ENCODE data around the gene INTS15.

Gene INTS15

GRCh38 chr7:6647541-6647940 is 57.7 kb downstream of the INTS15 start:
- no peak for TF ChIP-seq CTCF (conservative IDR thresholded peaks at IDR 0.05; ENCODE audit: low read length)
- TF ChIP-seq EZH2phosphoT487 (IDR thresholded peaks at IDR 0.05; ENCODE audit: borderline replicate concordance): no peak
- H3K9me2 ChIP-seq (replicated peaks; ENCODE audit: low read depth, low read length): no peaks in the 10 kb centered on the region
- no peak overlapping the region for H2AFZ ChIP-seq (ENCODE audit: low read length)
- no peaks in the 10 kb centered on the region for H3F3A ChIP-seq (ENCODE audit: low read depth)
- H3K36me3 ChIP-seq (ENCODE audit: insufficient read depth, low read length): peaks cover 51% of the 10 kb centered on the region; the same call in 1 of the 2 replicates
- H3K79me2 ChIP-seq (ENCODE audit: insufficient read depth, low read length): peaks cover 15% of the 10 kb centered on the region; the same call in 1 of the 2 replicates
- no peaks in the 10 kb centered on the region for H3K9me3 ChIP-seq (ENCODE audit: insufficient read depth, low read depth, low read length)
- H3K4me2 ChIP-seq (ENCODE audit: low read depth, low read length, poor library complexity, severe bottlenecking): no peak overlapping the region
- no peaks in the 10 kb centered on the region for H3K4me1 ChIP-seq (ENCODE audit: insufficient read depth, low read length, poor library complexity, severe bottlenecking)
- H4K20me1 ChIP-seq (ENCODE audit: insufficient read depth, low read length, poor library complexity, severe bottlenecking): peaks cover 3% of the 10 kb centered on the region
- no peak overlapping the region for H3K4me3 ChIP-seq (ENCODE audit: low read length, poor library complexity, severe bottlenecking)
- no peaks in the 10 kb centered on the region for H3K27me3 ChIP-seq (ENCODE audit: insufficient read depth, low read length, poor library complexity, severe bottlenecking)
- H3K9ac ChIP-seq (ENCODE audit: low read depth, low read length, poor library complexity, severe bottlenecking): no peak overlapping the region

- Histone ChIP-seq H3K4me1 (ENCODE audit: insufficient read depth, low read length, poor library complexity, severe bottlenecking) (no peaks in the 10 kb centered on the region), H3K36me3 (ENCODE audit: insufficient read depth, low read length) (peaks cover 46% of the 10 kb centered on the region; the same call in 1 of the 2 replicates), H3K27me3 (ENCODE audit: insufficient read depth, low read length, poor library complexity, severe bottlenecking) (no peaks in the 10 kb centered on the region), H2AFZ (ENCODE audit: low read length) (no peak overlapping the region), H4K20me1 (ENCODE audit: insufficient read depth, low read length, poor library complexity, severe bottlenecking) (no peaks in the 10 kb centered on the region), H3F3A (ENCODE audit: low read depth) (no peaks in the 10 kb centered on the region), H3K79me2 (ENCODE audit: insufficient read depth, low read length) (peaks cover 15% of the 10 kb centered on the region; the same call in 1 of the 2 replicates), H3K4me2 (ENCODE audit: low read depth, low read length, poor library complexity, severe bottlenecking) (no peak overlapping the region), H3K9me2 (replicated peaks; ENCODE audit: low read depth, low read length) (no peaks in the 10 kb centered on the region), H3K9ac (ENCODE audit: low read depth, low read length, poor library complexity, severe bottlenecking) (no peak overlapping the region), H3K9me3 (ENCODE audit: insufficient read depth, low read depth, low read length) (no peaks in the 10 kb centered on the region), H3K4me3 (ENCODE audit: low read length, poor library complexity, severe bottlenecking) (no peak overlapping the region)
- TF ChIP-seq EZH2phosphoT487 (IDR thresholded peaks at IDR 0.05; ENCODE audit: borderline replicate concordance) (no peak), CTCF (conservative IDR thresholded peaks at IDR 0.05; ENCODE audit: low read length) (no peak)
These were observed 58.4 kb downstream of the INTS15 start for GRCh38 chr7:6648066-6648814.

DNA sequence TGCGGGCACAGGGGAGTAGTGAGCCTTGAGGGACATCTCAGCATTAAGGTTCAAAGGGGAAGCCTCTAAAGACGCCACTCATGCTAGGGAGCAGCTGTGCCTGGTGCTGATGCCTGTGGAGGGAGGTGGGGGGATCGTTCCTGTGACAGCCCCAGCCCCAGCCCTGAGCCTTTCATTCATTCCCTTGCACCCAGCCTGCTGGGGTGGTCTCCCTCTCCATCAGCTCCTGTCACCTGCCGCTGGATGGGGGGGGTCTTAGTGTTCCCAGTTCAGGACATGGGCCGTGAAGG is 58.9 kb downstream of the INTS15 start:
- Histone ChIP-seq H3K9me2 (replicated peaks; ENCODE audit: low read depth, low read length) (no peaks in the 10 kb centered on the region), H3K79me2 (ENCODE audit: insufficient read depth, low read length) (peaks cover 15% of the 10 kb centered on the region; the same call in 1 of the 2 replicates), H3K9ac (ENCODE audit: low read depth, low read length, poor library complexity, severe bottlenecking) (no peak overlapping the region)

More for the DNA sequence above, 58.9 kb downstream of the INTS15 start:
- no peaks in the 10 kb centered on the region for H3K27me3 ChIP-seq (ENCODE audit: insufficient read depth, low read length, poor library complexity, severe bottlenecking)
- H4K20me1 ChIP-seq (ENCODE audit: insufficient read depth, low read length, poor library complexity, severe bottlenecking): no peaks in the 10 kb centered on the region
- H2AFZ ChIP-seq (ENCODE audit: low read length): no peak overlapping the region
- H3K4me1 ChIP-seq (ENCODE audit: insufficient read depth, low read length, poor library complexity, severe bottlenecking): no peaks in the 10 kb centered on the region
- no peak overlapping the region for H3K4me3 ChIP-seq (ENCODE audit: low read length, poor library complexity, severe bottlenecking)
- H3K9me3 ChIP-seq (ENCODE audit: insufficient read depth, low read depth, low read length): no peaks in the 10 kb centered on the region
- H3K36me3 ChIP-seq (ENCODE audit: insufficient read depth, low read length): peaks cover 41% of the 10 kb centered on the region; the same call in 1 of the 2 replicates
- no peaks in the 10 kb centered on the region for H3F3A ChIP-seq (ENCODE audit: low read depth)
- no peak for TF ChIP-seq EZH2phosphoT487 (IDR thresholded peaks at IDR 0.05; ENCODE audit: borderline replicate concordance)
- TF ChIP-seq CTCF (conservative IDR thresholded peaks at IDR 0.05; ENCODE audit: low read length): no peak
- H3K4me2 ChIP-seq (ENCODE audit: low read depth, low read length, poor library complexity, severe bottlenecking): no peak overlapping the region
